Calu3 (cell line): Measurements from ENCODE around the gene SLCO2B1. TPM values are rescaled to one million over a fixed set of nuclear protein-coding genes. Genes with fewer than 3 reads are reported as not detected.

Experiments used
- Bru-seq: library from RNA; stranded (reverse); fragments of 400-500 nt; gene quantifications from one replicate; lab custom pipeline; 2021; lab: Mats Ljungman, UMichigan
- BruChase-seq, 2 experiments: library from RNA; stranded (reverse); fragments of 400-500 nt; gene quantifications; one replicate each; lab custom pipeline; 2021; lab: Mats Ljungman, UMichigan
- BruUV-seq: library from RNA; stranded (reverse); fragments of 400-500 nt; replicated peaks from 2 replicates; lab custom pipeline; 2021; lab: Mats Ljungman, UMichigan
- CTCF ChIA-PET: fragments of 300-600 bp; sonication (Branson Sonifier 250); formaldehyde crosslinking; loops from one replicate; lab custom pipeline; 2022; ENCODE audit warnings: antibody characterized with exemption; lab: Charles Lee
- DNase-seq: peaks from one replicate; pipeline ENCODE4 v3.0.0; 2022
- H3K27ac Mint-ChIP-seq: one replicate; pipeline ENCODE4 v1.8.0; 2022; ENCODE audit warnings: mixed read lengths; ENCODE audit not compliant: unreplicated experiment
- H3K27me3 Mint-ChIP-seq: one replicate; pipeline ENCODE4 v1.8.0; 2022; ENCODE audit warnings: mixed read lengths; ENCODE audit not compliant: unreplicated experiment
- H3K36me3 Mint-ChIP-seq: one replicate; pipeline ENCODE4 v1.8.0; 2022; ENCODE audit warnings: mild to moderate bottlenecking, moderate library complexity, mixed read lengths; ENCODE audit not compliant: insufficient read depth, unreplicated experiment
- H3K4me1 Mint-ChIP-seq: one replicate; pipeline ENCODE4 v1.8.0; 2022; ENCODE audit warnings: mild to moderate bottlenecking, low read depth, mixed read lengths; ENCODE audit not compliant: unreplicated experiment
- H3K4me3 Mint-ChIP-seq: one replicate; pipeline ENCODE4 v1.8.0; 2022; ENCODE audit warnings: mild to moderate bottlenecking, low read depth, moderate library complexity, mixed read lengths; ENCODE audit not compliant: unreplicated experiment
- H3K9me3 Mint-ChIP-seq: one replicate; pipeline ENCODE4 v1.8.0; 2022; ENCODE audit warnings: low read depth, mixed read lengths; ENCODE audit not compliant: unreplicated experiment
- intact Hi-C: fragments of 100-400 bp; cut with micrococcal nuclease; formaldehyde crosslinking; loops from one replicate; pipeline ENCODE4 v1.10.0; 2022; ENCODE audit not compliant: unreplicated experiment
- long read RNA-seq: library from polyadenylated mRNA; stranded (forward); transcript quantifications from one replicate; pipeline ENCODE4 v2.0.0, GENCODE V29; 2022
- total RNA-seq: library from RNA; stranded (reverse); gene quantifications from 2 replicates; pipeline ENCODE4 v1.2.3, GENCODE V29; 2022
- TF ChIP-seq, protein P1 (sequence below): fragments of 200-600 bp; IDR thresholded peaks from one replicate; pipeline ENCODE4 v1.8.0; 2022; ENCODE audit warnings: antibody characterized with exemption; ENCODE audit not compliant: unreplicated experiment

SLCO2B1 gene, protein sequence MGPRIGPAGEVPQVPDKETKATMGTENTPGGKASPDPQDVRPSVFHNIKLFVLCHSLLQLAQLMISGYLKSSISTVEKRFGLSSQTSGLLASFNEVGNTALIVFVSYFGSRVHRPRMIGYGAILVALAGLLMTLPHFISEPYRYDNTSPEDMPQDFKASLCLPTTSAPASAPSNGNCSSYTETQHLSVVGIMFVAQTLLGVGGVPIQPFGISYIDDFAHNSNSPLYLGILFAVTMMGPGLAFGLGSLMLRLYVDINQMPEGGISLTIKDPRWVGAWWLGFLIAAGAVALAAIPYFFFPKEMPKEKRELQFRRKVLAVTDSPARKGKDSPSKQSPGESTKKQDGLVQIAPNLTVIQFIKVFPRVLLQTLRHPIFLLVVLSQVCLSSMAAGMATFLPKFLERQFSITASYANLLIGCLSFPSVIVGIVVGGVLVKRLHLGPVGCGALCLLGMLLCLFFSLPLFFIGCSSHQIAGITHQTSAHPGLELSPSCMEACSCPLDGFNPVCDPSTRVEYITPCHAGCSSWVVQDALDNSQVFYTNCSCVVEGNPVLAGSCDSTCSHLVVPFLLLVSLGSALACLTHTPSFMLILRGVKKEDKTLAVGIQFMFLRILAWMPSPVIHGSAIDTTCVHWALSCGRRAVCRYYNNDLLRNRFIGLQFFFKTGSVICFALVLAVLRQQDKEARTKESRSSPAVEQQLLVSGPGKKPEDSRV
- total RNA-seq: 0.27 and 0.31 TPM in 2 replicates
- Bru-seq, nascent RNA: percentile 2 among the genes with signal in this experiment
- BruChase-seq, experiment 1, labeled RNA remaining after a 6-hour chase: percentile 2 among the genes with signal in this experiment
- percentile 6 among the genes with signal in this experiment for BruChase-seq, experiment 2, labeled RNA remaining after a 2-hour chase
- long read RNA-seq, partial matches to known transcripts: 0 of 2 reads
- long read RNA-seq, other reads (novel, unspliced or antisense): 2 of 2 reads

DNA sequence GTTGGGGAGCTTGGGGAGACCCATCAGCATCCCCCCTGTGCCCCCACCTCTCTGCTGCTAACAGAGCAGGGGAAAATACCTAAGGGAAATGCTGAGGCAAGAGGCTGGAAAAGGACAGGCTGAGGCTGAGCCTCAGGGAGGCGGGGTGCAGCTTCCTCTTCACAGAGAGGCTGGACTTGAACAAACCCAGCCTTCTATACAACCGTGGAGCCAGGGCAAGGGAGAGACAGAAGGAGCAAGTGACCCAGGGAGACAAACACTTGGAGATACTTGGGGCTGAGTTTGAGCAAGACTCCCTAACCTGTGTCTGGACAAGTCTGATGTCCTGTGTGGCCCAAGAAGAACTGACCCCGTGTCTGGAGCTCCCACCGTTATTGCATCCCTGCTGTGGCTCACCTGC is at the start of gene SLCO2B1:
SLCO2B1 (plus strand) TSS at position 229 of the 400 bp plus-strand sequence. CDS start 275 bp downstream, outside the sequence.
- Mint-ChIP-seq H3K27me3 (peaks cover 51% of the 10 kb centered on the region), H3K4me3 (no peak within 1 kb of the TSS), H3K27ac (no peak within 1 kb of the TSS), H3K9me3 (no peaks in the 10 kb centered on the region), H3K4me1 (peaks cover 15% of the 10 kb centered on the region), H3K36me3 (no peaks in the 10 kb centered on the region)
- DNase-seq: no peak
- BruUV-seq: no TSS peak
- intact Hi-C loops: no loop called here
- TF ChIP-seq, protein P1, sequence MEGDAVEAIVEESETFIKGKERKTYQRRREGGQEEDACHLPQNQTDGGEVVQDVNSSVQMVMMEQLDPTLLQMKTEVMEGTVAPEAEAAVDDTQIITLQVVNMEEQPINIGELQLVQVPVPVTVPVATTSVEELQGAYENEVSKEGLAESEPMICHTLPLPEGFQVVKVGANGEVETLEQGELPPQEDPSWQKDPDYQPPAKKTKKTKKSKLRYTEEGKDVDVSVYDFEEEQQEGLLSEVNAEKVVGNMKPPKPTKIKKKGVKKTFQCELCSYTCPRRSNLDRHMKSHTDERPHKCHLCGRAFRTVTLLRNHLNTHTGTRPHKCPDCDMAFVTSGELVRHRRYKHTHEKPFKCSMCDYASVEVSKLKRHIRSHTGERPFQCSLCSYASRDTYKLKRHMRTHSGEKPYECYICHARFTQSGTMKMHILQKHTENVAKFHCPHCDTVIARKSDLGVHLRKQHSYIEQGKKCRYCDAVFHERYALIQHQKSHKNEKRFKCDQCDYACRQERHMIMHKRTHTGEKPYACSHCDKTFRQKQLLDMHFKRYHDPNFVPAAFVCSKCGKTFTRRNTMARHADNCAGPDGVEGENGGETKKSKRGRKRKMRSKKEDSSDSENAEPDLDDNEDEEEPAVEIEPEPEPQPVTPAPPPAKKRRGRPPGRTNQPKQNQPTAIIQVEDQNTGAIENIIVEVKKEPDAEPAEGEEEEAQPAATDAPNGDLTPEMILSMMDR: no peak
- CTCF ChIA-PET: interaction anchor here (0.6 to 1.5 kb wide), 4 partner anchors 45 to 1010 kb away, joined by 3 to 4 read pairs (median 4); no protein-coding TSS in a partner anchor

DNA sequence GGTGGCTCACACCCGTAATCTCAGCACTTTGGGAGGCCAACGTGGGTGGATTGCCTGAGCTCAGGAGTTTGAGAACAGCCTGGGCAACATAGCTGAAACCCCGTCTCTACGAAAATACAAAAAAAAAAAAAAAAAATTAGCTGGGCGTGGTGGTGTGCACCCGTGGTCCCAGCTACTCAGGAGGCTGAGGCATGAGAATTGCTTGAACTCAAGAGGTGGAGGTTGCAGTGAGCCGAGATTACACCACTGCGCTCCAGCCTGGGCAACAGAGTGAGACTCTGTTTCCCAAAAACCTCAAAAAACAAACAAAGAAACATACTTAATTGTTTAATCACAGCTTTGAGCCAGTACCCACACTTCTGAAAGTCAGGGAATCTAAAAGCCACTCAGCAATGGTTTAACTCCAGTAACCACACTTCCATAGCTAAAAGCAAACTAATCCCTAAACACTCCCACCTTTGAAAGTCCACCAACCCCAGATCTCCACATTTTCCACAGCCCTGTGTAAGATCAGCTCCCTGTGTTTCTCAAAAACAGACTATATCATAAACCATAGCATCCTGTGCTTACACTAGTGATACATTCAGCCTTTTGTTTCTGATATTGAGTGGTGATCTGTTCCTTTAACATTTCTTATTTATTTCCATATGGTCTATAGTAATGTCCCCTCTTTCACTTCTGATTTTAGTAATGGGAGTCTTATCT is 49.3 kb upstream of the SLCO2B1 start:
- no TSS peak for BruUV-seq
- Mint-ChIP-seq H3K9me3 (no peaks in the 10 kb centered on the region), H3K4me1 (no peaks in the 10 kb centered on the region), H3K27ac (no peak overlapping the region), H3K36me3 (no peaks in the 10 kb centered on the region), H3K4me3 (no peak overlapping the region), H3K27me3 (peaks cover 7% of the 10 kb centered on the region)
- TF ChIP-seq, protein P1: no peak
- intact Hi-C loops: no loop called here
- no peak for DNase-seq
- CTCF ChIA-PET: no interaction called here

DNA sequence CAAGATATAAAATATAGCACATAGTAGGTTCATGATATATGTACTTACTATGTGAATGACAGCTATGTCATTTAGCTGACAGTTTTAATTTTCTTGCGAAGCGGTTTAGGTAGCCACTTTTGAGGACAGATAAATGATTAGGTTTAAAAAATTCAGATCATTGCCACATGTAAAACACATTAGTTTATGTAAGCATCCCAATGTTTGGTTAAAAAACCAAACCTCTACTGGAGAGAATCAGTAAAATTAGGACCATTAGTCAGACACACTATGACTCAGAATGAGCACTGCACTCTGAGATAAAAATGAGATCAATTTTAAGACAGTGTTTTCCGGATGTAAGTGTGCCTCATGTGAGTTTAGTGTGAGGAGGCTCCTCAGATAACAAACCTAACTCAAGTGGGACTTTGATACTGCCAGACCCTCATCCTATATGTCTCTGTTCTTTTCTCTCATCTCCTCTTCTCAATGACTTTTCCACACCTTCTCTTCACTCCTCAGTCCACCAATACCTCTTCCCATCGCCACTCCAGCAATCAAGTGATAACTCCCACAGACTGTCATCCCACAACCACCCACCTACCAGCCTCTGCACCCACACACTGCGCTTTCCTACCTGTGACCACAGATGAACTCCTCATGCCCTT is 47.4 kb upstream of the SLCO2B1 start:
- BruUV-seq: no TSS peak
- H3K36me3 Mint-ChIP-seq: no peaks in the 10 kb centered on the region
- no peaks in the 10 kb centered on the region for H3K4me1 Mint-ChIP-seq
- no peak for DNase-seq
- H3K27ac Mint-ChIP-seq: no peak overlapping the region
- intact Hi-C loops: no loop called here
- H3K9me3 Mint-ChIP-seq: no peaks in the 10 kb centered on the region
- no peak overlapping the region for H3K4me3 Mint-ChIP-seq
- H3K27me3 Mint-ChIP-seq: no peaks in the 10 kb centered on the region
- CTCF ChIA-PET: no interaction called here
- TF ChIP-seq, protein P1: no peak
